RPMI7951 (cell line): ENCODE measurements around the gene AKIRIN2. TPM values are rescaled to one million over a fixed set of nuclear protein-coding genes. Genes with fewer than 3 reads are reported as not detected.
"Not testable (repeated sequence)": the region's sequence is repeated elsewhere in the genome, so short reads cannot be mapped to it uniquely, and the experiment has no call there.

ENCODE experiments used
- DNase-seq: peaks from one replicate; pipeline ENCODE4 v3.0.0-alpha.2; 2012; ENCODE audit warnings: low read depth
- total RNA-seq: library from RNA; depleted of rRNA; stranded (reverse); fragments of >200 nt; shearing (Covaris generic); gene quantifications from 2 replicates; pipeline ENCODE4 v1.2.3, GENCODE V29; 2014

The AKIRIN2 gene
- total RNA-seq, 1 experiment from 2014 or later, result 17.3 TPM

DNA sequence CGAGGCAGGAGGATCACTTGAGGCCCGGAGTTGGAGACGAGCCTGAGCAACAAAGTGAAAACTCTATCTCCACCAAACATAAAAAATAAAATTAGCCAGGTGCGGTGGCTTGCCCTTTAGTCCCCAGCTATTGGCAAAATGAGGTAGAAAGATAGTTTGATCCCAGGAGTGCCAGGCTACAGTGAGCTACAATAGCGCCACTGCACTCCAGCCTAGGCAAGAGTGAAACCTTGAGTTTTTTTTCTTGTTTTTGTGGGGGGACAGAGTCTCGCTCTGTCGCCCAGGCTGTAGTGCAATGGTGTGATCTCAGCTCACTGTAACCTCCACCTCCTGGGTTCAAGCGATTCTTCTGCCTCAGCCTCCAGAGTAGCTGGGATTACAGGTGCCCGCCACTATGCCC is 14.1 kb downstream of the AKIRIN2 start:
- DNase-seq, result not testable (repeated sequence)

DNA sequence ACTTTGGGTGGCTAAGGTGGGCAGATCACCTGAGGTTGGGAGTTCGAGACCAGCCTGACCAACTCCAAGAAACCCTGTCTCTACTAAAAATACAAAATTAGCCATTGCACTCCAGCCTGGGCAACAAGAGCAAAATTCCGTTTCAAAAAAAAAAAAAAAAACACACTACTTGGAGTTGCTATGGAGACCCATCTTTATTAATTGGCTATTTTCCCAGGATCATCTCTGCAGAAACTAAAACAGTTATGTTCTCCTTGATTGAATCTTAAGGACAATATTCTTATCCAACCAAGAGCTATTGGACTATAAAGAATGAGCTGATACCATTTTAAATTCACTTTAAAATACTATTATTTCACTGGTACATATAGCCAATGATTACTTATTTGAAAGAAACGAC is 14.7 kb downstream of the AKIRIN2 start:
- no peak for DNase-seq

- not testable (repeated sequence) for DNase-seq
Measured at GRCh38 chr6:87686636-87687205, 15.3 kb downstream of the AKIRIN2 start.

GRCh38 chr6:87684895-87685654 is 17.0 kb downstream of the AKIRIN2 start:
- DNase-seq, result no peak

DNA sequence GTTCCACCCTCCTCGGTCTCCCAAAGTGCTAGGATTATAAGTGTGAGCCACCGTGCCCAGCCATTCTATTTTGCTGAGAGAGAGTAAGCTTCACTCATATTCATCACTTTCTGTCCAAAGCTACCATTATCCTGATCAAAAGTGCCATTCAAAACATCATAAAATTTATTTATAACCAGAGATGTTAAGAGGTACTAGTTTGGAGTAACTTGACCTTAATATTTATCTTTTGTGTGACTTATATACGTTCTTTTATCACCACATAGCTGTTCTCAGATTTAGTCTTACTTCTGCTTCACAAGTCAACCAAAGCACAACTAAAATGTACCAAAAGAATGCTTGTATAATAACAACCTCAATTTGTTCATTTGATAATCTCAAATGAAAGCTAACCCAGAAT is 18.1 kb downstream of the AKIRIN2 start:
- DNase-seq, result no peak

GRCh38 chr6:87682310-87682709 is 19.7 kb downstream of the AKIRIN2 start:
- peak; percentile 69 for DNase-seq

DNA sequence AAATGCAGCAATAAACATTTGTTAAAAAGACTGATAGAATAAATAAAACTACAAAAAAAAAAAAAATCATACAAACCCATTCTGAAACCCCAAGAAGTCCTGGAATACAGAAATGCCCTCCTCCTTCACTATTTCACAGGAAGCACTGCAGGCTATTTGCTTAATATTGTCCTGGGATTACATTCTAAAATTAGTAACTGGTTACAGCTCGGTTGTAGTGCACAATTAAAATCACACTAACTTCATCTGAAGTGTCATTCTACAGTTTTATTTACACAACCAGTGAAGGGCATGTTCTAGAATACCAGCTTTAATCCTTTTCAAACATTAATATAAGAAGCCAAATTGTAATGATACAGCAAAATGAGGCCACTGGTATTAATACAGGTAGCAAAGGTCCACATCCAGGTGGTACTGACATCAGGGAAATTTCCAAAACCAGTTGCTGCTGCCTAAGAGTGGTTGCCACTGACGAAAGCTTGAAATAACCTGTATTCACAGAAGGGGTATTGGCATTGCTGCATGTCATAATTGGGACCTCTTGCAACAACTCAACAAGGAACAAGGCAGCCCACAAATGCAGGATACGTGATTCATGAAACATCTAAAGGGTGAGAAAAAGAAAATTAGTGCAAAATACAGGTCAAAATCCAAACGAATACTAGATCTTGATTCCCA is 26.9 kb downstream of the AKIRIN2 start:
- no peak for DNase-seq

DNA sequence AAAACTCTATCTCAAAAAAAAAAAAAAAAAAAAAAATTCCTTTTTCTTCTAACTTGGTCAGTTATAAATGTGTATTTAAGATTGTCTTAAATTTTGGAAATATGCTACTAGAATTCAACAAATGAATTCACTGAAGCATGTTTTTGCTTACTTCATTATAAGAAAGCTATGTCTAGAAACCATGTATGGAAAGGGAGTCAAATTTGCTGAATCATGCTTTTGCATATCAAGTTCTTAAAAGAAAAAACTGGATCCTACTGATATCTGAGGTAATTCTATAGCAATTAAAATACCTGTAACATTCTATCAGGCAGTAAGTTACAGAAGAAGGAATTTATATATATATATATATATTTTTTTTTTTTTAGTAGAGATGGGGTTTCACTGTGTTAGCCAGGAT is 27.7 kb downstream of the AKIRIN2 start:
- DNase-seq, result no peak

GRCh38 chr6:87673237-87673636 is 28.8 kb downstream of the AKIRIN2 start:
- no peak for DNase-seq

DNA sequence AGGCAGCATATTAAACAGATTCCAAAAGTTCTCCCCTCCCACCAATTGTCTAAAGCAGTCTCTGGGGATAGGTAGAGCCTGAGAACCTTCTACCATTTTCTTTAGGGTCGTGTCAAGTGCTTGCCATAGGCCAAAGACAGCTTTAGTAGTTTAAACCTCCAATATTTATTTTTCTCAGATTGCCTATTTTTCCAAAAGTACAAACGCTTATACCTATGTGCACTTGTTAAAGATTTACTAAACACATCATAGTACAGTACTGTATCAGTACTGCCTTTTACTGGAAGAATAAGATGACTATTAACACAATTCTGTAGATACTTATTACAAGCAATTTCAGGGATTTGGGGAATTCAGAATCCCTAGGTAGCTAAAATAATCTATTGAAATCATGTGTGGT is 29.4 kb downstream of the AKIRIN2 start:
- DNase-seq, result no peak

DNA sequence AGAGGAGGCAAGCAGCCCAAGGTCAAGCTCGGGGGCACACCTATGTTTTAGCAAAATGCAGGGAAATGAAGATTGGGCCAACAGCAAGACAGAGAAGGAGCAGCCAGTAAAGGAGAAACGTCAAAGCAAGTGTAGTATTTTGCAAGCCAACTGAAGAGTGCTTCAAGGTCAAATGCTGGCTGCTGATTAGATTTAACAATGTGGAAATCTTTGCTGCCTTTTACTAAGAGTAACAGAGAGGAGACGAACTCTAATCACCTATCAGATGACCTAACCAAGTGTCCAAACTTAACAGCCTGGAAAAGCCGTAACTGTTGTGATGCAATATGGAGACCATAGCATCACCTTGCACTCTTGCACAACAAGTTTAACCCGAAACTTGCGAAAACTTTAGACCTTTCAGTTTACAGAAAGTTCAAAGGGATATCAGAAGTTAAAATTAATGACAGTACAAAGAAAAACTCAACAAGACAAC is 30.4 kb downstream of the AKIRIN2 start:
- no peak for DNase-seq

GRCh38 chr6:87670707-87671106 is 31.3 kb downstream of the AKIRIN2 start:
- DNase-seq, result no peak

DNA sequence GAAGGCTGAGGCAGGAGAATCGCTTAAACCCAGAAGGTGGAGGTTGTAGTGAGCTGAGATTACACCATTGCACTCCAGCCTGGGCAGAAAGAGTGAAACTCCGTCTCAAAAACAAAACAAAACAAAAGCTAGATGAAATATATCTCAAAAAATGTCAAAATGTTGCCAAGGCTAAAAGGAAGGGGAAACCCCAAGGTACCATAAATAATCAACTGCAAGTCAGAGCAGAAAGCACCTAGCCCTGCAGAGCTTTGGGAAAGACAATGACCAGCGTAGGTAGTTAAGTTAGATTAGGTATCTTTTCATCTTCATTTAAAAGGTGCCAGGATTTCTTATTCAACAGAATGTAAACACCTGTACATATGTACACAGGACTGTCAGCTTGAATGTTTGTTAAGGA is 33.0 kb downstream of the AKIRIN2 start:
- DNase-seq, result no peak

- DNase-seq, result no peak
Measured at GRCh38 chr6:87668013-87668412, 34.0 kb downstream of the AKIRIN2 start.

- DNase-seq, result no peak
Measured at GRCh38 chr6:87667032-87667431, 35.0 kb downstream of the AKIRIN2 start.

- no peak for DNase-seq
Measured at GRCh38 chr6:87664921-87665485, 37.0 kb downstream of the AKIRIN2 start.

DNA sequence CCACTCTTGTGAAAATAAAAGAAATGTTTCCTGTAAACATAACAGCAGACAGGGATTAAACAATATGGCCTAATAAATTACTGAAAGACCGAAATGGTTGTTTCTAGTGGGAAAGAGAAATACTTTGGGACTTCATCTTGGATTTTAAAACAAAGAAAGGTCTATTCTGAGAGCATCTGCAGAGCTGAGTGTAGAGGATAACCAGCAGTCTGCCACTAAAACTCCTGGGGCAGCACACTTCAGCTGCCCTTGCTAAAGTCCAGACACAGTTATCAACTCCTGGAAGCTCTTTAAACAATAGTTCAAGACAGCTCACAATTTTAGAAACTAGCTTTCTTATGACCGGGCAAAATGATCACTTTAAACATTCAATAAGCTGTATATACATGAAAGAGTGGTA is 38.6 kb downstream of the AKIRIN2 start:
- no peak for DNase-seq

DNA sequence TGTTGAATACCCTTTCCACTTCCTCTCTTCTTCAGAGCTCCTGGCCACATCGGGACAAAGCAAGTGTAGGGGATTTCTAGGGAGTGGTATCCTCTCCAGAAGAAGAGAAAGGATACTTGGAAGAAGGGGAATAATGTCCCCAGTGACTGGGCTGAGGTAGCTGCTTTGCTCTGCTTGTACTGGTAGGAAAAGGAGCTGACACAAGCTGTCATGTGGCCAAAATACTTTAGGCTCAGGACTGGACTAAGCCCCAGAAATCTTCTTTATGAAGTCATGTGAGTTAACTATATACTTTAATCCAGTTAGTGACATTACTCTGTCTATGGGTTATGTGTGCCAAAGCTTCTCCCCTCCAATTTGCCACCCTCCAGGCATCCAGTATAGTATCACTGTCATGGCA is 40.5 kb downstream of the AKIRIN2 start:
- DNase-seq, result no peak

DNA sequence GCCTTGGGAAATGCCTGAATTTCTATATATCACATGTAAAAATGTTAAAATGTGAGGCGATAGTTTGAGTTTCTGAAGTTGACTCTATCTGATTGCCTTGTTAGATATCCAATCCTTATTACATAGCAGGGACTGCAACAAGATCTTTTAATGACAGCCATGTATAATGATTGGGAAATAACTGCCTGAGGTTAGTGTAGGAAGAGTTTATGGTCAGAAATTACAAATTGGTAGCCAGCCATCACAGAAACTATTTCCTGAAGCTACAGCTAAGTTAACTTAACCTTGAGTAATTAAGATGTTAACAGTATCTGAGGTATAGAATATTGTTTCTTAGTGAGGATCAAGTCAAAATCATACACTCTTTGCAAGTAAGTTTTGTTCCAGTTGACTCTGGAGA is 41.0 kb downstream of the AKIRIN2 start:
- peak; percentile 50 for DNase-seq

- DNase-seq, result peak; percentile 88
Measured at GRCh38 chr6:87660226-87660911, 41.7 kb downstream of the AKIRIN2 start.

DNA sequence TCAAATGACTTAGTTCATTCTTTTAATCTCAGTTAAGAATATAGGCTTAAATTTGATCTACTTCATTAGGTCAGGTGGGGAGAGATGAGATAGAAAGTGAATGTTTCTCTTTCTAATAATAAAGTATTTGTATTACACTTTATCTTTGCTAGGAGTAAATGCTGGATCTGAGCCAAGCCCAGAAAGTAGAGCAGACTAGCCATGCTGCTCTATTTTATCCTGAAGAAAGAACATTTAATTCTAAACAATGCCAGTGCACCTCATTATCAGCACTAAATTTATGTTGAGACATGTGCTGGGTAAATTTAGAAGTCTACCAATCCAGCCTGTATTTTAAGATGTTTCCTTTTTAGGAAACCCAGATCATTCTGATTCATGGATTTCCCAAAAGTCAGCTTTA is 43.5 kb downstream of the AKIRIN2 start:
- DNase-seq, result no peak

- DNase-seq, result peak; percentile 25
Measured at GRCh38 chr6:87656857-87657256, 45.2 kb downstream of the AKIRIN2 start.
